Adipocyte (in vitro differentiated cells): ENCODE results near the gene FAM47A.

ENCODE experiments used
- DNase-seq: peaks from one replicate; pipeline ENCODE4 v3.0.0-alpha.2; 2015; ENCODE audit warnings: low read depth
- H3K27me3 ChIP-seq: replicated peaks from 2 replicates; pipeline ENCODE4 v1.7.0; 2013; ENCODE audit warnings: mild to moderate bottlenecking, low read length, moderate library complexity; ENCODE audit not compliant: control insufficient read depth, insufficient read depth
- H3K36me3 ChIP-seq: 2 replicates; pipeline ENCODE4 v1.7.0; 2013; ENCODE audit warnings: low read length, mild to moderate bottlenecking, moderate library complexity; ENCODE audit not compliant: control insufficient read depth, insufficient read depth, severe bottlenecking
- H3K4me1 ChIP-seq: 2 replicates; pipeline ENCODE4 v1.7.0; 2013; ENCODE audit warnings: mild to moderate bottlenecking, low read length, moderate library complexity; ENCODE audit not compliant: control insufficient read depth, insufficient read depth
- H3K4me3 ChIP-seq: 2 replicates; pipeline ENCODE4 v1.7.0; 2013; ENCODE audit warnings: mild to moderate bottlenecking, low read length, moderate library complexity
- H3K9ac ChIP-seq: 2 replicates; pipeline ENCODE4 v1.7.0; 2013; ENCODE audit warnings: mild to moderate bottlenecking, low read length, moderate library complexity
- H3K9me3 ChIP-seq: 2 replicates; pipeline ENCODE4 v1.7.0; 2013; ENCODE audit warnings: mild to moderate bottlenecking, low read length, moderate library complexity; ENCODE audit not compliant: control insufficient read depth

Gene FAM47A

DNA sequence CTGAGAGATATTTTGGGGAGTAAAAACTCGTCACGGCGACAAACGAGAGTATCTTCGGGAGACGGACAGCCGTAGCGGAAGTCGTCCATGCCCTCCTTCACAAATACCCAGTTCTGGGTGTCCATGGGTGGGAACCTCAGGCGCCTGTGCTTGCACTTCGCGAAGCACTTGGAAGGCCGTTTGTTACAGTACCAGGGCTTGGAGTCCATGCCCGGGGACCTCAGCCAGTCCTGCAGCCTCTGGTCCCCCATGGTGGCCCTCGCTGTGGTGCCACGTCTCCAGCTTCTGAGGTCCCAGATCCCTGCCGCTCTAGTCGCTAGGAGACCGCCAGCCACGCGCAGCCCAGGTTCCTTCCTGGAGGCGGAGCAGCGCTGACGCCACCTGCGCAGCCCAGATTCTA, at the start of gene FAM47A:
FAM47A (minus strand) TSS at position 287 of the 400 bp plus-strand sequence; CDS start at position 251, 36 bp downstream.
- no peak for DNase-seq
- H3K4me3 ChIP-seq = no peak within 1 kb of the TSS
- H3K9me3 ChIP-seq = no peaks in the 10 kb centered on the region
- H3K9ac ChIP-seq = no peak within 1 kb of the TSS
- no peaks in the 10 kb centered on the region for H3K27me3 ChIP-seq
- no peaks in the 10 kb centered on the region for H3K4me1 ChIP-seq
- H3K36me3 ChIP-seq = no peaks in the 10 kb centered on the region

DNA sequence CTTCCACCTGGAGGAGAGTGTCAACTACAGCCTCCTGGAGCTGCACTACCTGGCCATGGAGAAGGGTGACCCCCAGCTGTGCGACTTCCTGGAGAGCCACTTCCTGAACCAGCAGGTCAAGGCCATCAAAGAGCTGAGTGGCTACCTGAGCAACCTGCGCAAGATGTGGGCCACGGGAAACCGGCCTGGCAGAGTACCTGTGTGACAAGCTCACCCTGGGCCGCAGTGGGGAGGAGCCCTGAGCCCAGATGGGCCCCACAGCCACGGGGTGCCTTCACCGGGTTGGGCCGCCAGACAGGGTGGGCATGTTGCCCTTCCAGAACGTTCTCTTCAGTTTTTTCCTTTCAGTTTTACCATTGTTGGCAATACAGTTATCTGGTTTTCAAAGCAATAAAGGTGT, 15.2 kb upstream of the FAM47A start:
- DNase-seq = no peak
- Histone ChIP-seq H3K9ac (no peak overlapping the region), H3K27me3 (no peaks in the 10 kb centered on the region), H3K9me3 (no peaks in the 10 kb centered on the region), H3K36me3 (no peaks in the 10 kb centered on the region), H3K4me3 (no peak overlapping the region), H3K4me1 (no peaks in the 10 kb centered on the region)

DNA sequence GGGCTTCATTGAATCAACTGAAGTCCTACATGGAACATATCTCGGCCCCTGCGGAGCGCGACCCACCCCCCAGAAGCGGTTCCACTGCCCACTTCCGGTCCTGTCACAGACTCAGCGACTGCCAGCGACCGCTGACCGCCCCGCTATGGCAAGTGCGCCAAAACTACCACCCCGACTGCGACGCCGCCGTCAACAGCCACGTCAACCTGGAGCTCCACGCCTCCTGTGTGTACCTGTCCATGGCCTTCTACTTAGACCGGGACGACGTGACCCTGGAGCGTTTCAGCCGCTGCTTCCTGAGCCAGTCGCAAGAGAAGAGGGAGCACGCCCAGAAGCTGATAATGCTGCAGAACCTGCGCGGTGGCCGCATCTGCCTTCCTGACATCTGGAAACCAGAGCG, 14.8 kb upstream of the FAM47A start:
- no peaks in the 10 kb centered on the region for H3K4me1 ChIP-seq
- no peak overlapping the region for H3K9ac ChIP-seq
- DNase-seq = no peak
- no peaks in the 10 kb centered on the region for H3K36me3 ChIP-seq
- no peaks in the 10 kb centered on the region for H3K27me3 ChIP-seq
- H3K4me3 ChIP-seq = no peak overlapping the region
- no peaks in the 10 kb centered on the region for H3K9me3 ChIP-seq

DNA sequence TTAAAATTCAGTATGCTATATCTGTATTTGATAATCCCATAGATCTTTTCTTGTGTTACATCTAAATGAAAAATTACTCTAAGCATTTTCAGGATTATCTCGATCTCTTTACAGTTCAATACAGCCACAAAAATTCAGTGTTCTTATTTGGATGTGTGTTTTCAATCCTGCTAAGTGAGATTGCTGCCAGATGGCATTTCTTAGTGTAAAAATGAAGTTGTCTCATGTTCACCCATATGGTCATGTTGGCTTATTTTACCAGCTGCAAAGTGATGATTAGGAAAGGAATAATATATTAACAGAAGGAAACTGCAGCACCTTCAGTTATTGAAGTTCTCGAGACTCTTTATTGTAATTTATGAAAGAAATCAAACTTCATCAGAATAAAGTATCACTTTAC, 12.1 kb upstream of the FAM47A start:
- no peaks in the 10 kb centered on the region for H3K4me1 ChIP-seq
- no peaks in the 10 kb centered on the region for H3K9me3 ChIP-seq
- no peak for DNase-seq
- no peaks in the 10 kb centered on the region for H3K36me3 ChIP-seq
- no peak overlapping the region for H3K9ac ChIP-seq
- no peak overlapping the region for H3K4me3 ChIP-seq
- H3K27me3 ChIP-seq = no peaks in the 10 kb centered on the region

DNA sequence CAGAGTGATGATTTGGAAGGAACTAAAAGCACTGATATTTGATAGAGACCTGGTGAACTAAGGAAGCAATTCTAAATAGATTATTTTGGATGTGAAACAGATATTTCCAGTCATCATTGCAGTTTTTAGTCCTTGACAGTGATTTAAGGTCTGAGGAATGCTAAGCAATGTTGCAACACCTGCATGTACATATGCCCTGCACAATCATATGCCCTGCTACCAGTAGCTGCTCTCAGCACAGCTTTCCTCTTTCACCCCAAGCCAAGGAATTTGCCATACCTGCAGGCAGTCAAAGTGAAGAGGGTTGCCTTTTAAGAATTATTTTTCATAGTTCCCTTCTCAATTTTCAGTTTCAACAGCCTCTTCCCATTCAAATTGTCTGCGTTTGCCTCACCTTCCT, 8.7 kb upstream of the FAM47A start:
- no peaks in the 10 kb centered on the region for H3K4me1 ChIP-seq
- H3K36me3 ChIP-seq = no peaks in the 10 kb centered on the region
- no peaks in the 10 kb centered on the region for H3K27me3 ChIP-seq
- DNase-seq = no peak
- H3K9ac ChIP-seq = no peak overlapping the region
- no peaks in the 10 kb centered on the region for H3K9me3 ChIP-seq
- no peak overlapping the region for H3K4me3 ChIP-seq

DNA sequence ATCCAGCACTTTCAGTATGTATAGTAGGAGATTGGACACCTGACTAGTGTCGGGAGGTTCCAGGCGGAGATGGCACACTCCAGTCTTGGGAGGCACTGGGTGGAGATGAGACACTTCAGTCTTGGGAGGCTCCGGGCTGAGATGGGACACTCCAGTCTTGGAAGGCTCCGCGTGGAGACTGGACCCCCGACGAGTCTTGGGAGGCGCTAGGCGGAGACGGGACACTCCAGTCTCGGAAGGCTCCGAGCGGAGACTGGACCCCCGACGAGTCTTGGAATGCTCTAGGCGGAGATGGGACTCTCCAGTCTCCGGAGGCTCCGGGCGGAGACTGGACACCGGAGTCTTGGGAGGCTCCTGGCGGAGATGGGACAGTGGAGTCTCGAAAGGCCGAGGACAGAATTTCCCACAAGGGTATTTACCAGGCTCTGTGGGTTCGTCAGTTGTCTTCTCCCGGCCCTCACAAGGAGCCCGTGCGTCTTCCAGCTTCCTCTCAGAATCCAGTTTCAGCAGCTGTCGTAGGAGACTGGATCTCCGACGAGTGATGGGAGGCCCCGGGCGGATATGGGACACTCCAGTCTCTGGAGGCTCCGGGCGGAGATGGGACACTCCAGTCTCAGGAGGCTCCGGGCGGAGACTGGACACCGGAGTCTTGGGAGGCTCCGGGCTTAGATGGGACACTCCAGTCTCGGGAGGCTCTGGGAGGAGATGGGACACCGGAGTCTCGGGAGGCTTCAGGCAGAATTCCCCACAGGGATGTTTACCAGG, 952 bp downstream of the FAM47A start:
- DNase-seq = no peak
- Histone ChIP-seq H3K4me3 (no peak overlapping the region), H3K36me3 (no peaks in the 10 kb centered on the region), H3K9me3 (no peaks in the 10 kb centered on the region), H3K27me3 (no peaks in the 10 kb centered on the region), H3K9ac (no peak overlapping the region), H3K4me1 (no peaks in the 10 kb centered on the region)

DNA sequence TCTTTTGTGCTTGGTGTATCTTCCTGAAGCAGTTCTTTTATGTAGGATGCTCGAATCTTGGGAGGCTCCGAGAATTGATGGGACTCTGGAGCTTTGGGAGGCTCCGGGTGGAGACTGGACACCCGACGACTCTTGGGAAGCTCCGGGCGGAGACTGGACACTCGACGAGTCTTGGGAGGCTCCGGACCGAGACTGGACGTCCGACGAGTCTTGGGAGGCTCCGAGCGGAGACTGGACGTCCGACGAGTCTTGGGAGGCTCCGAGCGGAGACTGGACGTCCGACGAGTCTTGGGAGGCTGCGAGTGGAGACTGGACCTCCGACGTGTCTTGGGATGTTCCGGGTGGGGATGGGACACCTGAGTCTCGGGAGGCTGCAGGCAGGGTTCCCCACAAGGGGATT, 1.6 kb downstream of the FAM47A start:
- no peaks in the 10 kb centered on the region for H3K9me3 ChIP-seq
- H3K9ac ChIP-seq = no peak overlapping the region
- DNase-seq = no peak
- H3K4me3 ChIP-seq = no peak overlapping the region
- no peaks in the 10 kb centered on the region for H3K36me3 ChIP-seq
- no peaks in the 10 kb centered on the region for H3K27me3 ChIP-seq
- H3K4me1 ChIP-seq = no peaks in the 10 kb centered on the region

DNA sequence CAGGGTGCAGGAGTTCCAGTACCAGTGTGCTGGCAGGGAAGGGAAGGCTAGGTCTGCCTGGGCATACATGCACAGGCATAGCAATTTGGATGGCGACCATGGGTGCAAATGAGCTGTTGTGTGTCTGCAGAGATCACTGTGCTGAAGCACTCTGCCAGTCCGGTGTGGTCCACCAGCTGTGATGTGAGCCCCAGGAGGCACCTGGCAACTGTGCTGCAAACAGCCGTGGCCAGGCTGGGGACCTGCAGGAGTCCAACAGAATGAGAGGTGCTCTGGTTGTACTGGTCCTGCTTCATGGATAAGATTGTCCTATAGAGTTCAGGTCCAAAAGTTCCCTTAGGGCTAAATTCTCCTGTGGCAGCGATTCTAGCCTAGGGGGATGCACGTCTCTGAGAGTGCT, 6.1 kb downstream of the FAM47A start:
- Histone ChIP-seq H3K4me1 (no peaks in the 10 kb centered on the region), H3K27me3 (no peaks in the 10 kb centered on the region), H3K36me3 (no peaks in the 10 kb centered on the region), H3K9ac (no peak overlapping the region), H3K4me3 (no peak overlapping the region), H3K9me3 (peaks cover 16% of the 10 kb centered on the region)
- no peak for DNase-seq

DNA sequence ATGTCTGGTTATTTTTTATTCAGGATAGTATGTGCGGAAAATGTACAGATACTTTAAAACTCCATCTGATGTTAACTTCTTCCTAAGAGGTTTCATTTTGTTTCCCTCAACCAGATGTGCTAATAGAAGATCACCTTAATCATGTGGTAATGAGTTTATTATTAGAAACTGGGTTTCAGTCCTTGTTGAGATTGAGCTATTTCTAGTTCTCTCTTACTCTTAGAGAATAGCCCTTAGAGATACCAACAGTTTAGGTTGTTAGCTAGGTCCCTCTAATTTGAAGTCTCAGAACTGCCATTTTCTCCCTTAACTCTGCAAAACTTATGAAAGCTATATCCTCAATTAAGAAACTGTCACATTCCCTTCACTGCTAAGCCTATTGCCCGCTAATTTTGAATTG, 13.0 kb downstream of the FAM47A start:
- no peak for DNase-seq
- H3K4me3 ChIP-seq = no peak overlapping the region
- peaks cover 14% of the 10 kb centered on the region for H3K9me3 ChIP-seq
- no peaks in the 10 kb centered on the region for H3K36me3 ChIP-seq
- H3K27me3 ChIP-seq = no peaks in the 10 kb centered on the region
- no peaks in the 10 kb centered on the region for H3K4me1 ChIP-seq
- H3K9ac ChIP-seq = no peak overlapping the region

DNA sequence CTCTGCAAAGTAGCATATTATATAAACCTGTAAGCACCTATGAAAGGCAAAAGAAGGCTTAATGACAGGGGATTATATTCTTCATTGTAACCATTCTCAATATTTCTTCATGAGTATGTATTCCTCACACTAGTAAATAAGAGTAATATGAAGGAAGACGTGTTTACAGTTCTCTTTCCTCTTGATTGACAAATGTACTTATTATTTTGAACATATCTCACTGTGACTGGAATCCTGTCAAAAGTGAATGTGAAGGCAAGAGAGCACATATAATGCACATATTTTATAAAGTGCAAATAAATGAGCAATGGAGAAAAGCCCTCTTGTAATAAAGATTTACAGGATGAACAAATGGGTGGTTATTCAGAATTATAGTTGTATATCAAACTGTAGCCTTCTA, 19.7 kb downstream of the FAM47A start:
- DNase-seq = no peak
- H3K4me3 ChIP-seq = no peak overlapping the region
- no peak overlapping the region for H3K9ac ChIP-seq
- no peaks in the 10 kb centered on the region for H3K27me3 ChIP-seq
- H3K36me3 ChIP-seq = no peaks in the 10 kb centered on the region
- H3K4me1 ChIP-seq = no peaks in the 10 kb centered on the region
- H3K9me3 ChIP-seq = no peaks in the 10 kb centered on the region
